ENCODE data around the gene RASL10B.
A peak's percentile ranks its signal among the peaks of the same experiment; 100 is the strongest.
"Not testable (repeated sequence)": the region's sequence is repeated elsewhere in the genome, so short reads cannot be mapped to it uniquely, and the experiment has no call there.

The RASL10B gene

GRCh38 chr17:35731239-35731916, at the start of gene RASL10B:
Gene RASL10B, plus strand, starts transcription at chr17:35731639. Its CDS starts 3,546 bp downstream, at chr17:35735185.
- peak; percentile 60 for DNase-seq

GRCh38 chr17:35683591-35683990, 47.8 kb upstream of the RASL10B start:
- DNase-seq, result no peak

- DNase-seq, result no peak
Observed at GRCh38 chr17:35684055-35684802, 47.2 kb upstream of the RASL10B start.

- no peak for DNase-seq
Observed at GRCh38 chr17:35692512-35693210, 38.8 kb upstream of the RASL10B start.

GRCh38 chr17:35693662-35694061, 37.8 kb upstream of the RASL10B start:
- DNase-seq, result no peak

GRCh38 chr17:35694906-35695305, 36.5 kb upstream of the RASL10B start:
- no peak for DNase-seq

- no peak for DNase-seq
Observed at GRCh38 chr17:35695613-35696012, 35.8 kb upstream of the RASL10B start.

- DNase-seq, result no peak
Observed at GRCh38 chr17:35698800-35699199, 32.6 kb upstream of the RASL10B start.

GRCh38 chr17:35700150-35700549, 31.3 kb upstream of the RASL10B start:
- no peak for DNase-seq

- DNase-seq, result no peak
Observed at GRCh38 chr17:35701491-35701890, 29.9 kb upstream of the RASL10B start.

- not testable (repeated sequence) for DNase-seq
Observed at GRCh38 chr17:35703308-35703707, 28.1 kb upstream of the RASL10B start.

- no peak for DNase-seq
Observed at GRCh38 chr17:35705230-35705629, 26.2 kb upstream of the RASL10B start.

GRCh38 chr17:35705705-35706104, 25.7 kb upstream of the RASL10B start:
- DNase-seq, result no peak

GRCh38 chr17:35708149-35708548, 23.3 kb upstream of the RASL10B start:
- no peak for DNase-seq

GRCh38 chr17:35708951-35709350, 22.5 kb upstream of the RASL10B start:
- no peak for DNase-seq

- DNase-seq, result no peak
Observed at GRCh38 chr17:35709874-35710273, 21.6 kb upstream of the RASL10B start.

- DNase-seq, result no peak
Observed at GRCh38 chr17:35710950-35711349, 20.5 kb upstream of the RASL10B start.

GRCh38 chr17:35713069-35713728, 18.2 kb upstream of the RASL10B start:
- DNase-seq, result no peak

- no peak for DNase-seq
Observed at GRCh38 chr17:35714988-35715387, 16.5 kb upstream of the RASL10B start.

GRCh38 chr17:35715416-35715815, 16.0 kb upstream of the RASL10B start:
- DNase-seq, result no peak

- no peak for DNase-seq
Observed at GRCh38 chr17:35716173-35716572, 15.3 kb upstream of the RASL10B start.

- no peak for DNase-seq
Observed at GRCh38 chr17:35716897-35717465, 14.5 kb upstream of the RASL10B start.

GRCh38 chr17:35717475-35717874, 14.0 kb upstream of the RASL10B start:
- no peak for DNase-seq

Measured in stimulated activated CD4-positive, alpha-beta T cell treated with anti-CD3 and anti-CD28 coated beads, Interleukin-12 subunit alpha, Interleukin-12 subunit beta, amount 100 ng/mL, for 4 hours (primary cell).